KOPT-K1 (cell line): ENCODE results near the gene LRRC27.
"Not testable (repeated sequence)": the region's sequence is repeated elsewhere in the genome, so short reads cannot be mapped to it uniquely, and the experiment has no call there.

ENCODE experiments used
- H3K27ac ChIP-seq: fragments of 200-600 bp; sonication (generic); 2 replicates; pipeline ENCODE4 v1.5.1; 2016; ENCODE audit warnings: antibody characterized with exemption, mild to moderate bottlenecking, low read depth, low read length; ENCODE audit not compliant: poor library complexity, severe bottlenecking
- H3K36me3 ChIP-seq: fragments of 200-600 bp; sonication (generic); 2 replicates; pipeline ENCODE4 v1.5.1; 2017; ENCODE audit warnings: antibody characterized with exemption, mild to moderate bottlenecking, low read length, moderate library complexity; ENCODE audit not compliant: insufficient read depth
- H3K9me3 ChIP-seq: fragments of 200-600 bp; sonication (generic); 2 replicates; pipeline ENCODE4 v1.5.1; 2017; ENCODE audit warnings: antibody characterized with exemption, low read length, mild to moderate bottlenecking; ENCODE audit not compliant: insufficient read depth, poor library complexity, severe bottlenecking

Gene LRRC27

GRCh38 chr10:132375116-132375794, 43.3 kb downstream of the LRRC27 start:
- H3K36me3 ChIP-seq: no peaks in the 10 kb centered on the region
- H3K27ac ChIP-seq: no peak overlapping the region
- H3K9me3 ChIP-seq: no peaks in the 10 kb centered on the region

GRCh38 chr10:132375795-132376297, 43.9 kb downstream of the LRRC27 start:
- no peaks in the 10 kb centered on the region for H3K9me3 ChIP-seq
- no peak overlapping the region for H3K27ac ChIP-seq
- no peaks in the 10 kb centered on the region for H3K36me3 ChIP-seq

GRCh38 chr10:132376394-132376851, 44.4 kb downstream of the LRRC27 start:
- H3K27ac ChIP-seq: no peak overlapping the region
- no peaks in the 10 kb centered on the region for H3K9me3 ChIP-seq
- no peaks in the 10 kb centered on the region for H3K36me3 ChIP-seq

GRCh38 chr10:132377326-132377725, 45.3 kb downstream of the LRRC27 start:
- H3K9me3 ChIP-seq: no peaks in the 10 kb centered on the region
- H3K27ac ChIP-seq: no peak overlapping the region

GRCh38 chr10:132379026-132379425, 47.0 kb downstream of the LRRC27 start:
- not testable (repeated sequence) for H3K27ac ChIP-seq, H3K36me3 ChIP-seq, H3K9me3 ChIP-seq

More at GRCh38 chr10:132377326-132377725, 45.3 kb downstream of the LRRC27 start:
- H3K36me3 ChIP-seq: no peaks in the 10 kb centered on the region

GRCh38 chr10:132380986-132381385, 49.0 kb downstream of the LRRC27 start:
- not testable (repeated sequence) for H3K27ac ChIP-seq, H3K36me3 ChIP-seq, H3K9me3 ChIP-seq

- no peaks in the 10 kb centered on the region for H3K9me3 ChIP-seq
- no peaks in the 10 kb centered on the region for H3K36me3 ChIP-seq
- no peak overlapping the region for H3K27ac ChIP-seq
Observed at GRCh38 chr10:132381741-132382140, 49.7 kb downstream of the LRRC27 start.

- no peaks in the 10 kb centered on the region for H3K9me3 ChIP-seq
- no peak overlapping the region for H3K27ac ChIP-seq
- no peaks in the 10 kb centered on the region for H3K36me3 ChIP-seq
Observed at GRCh38 chr10:132382231-132382922, 50.4 kb downstream of the LRRC27 start.

- Histone ChIP-seq H3K27ac (no peak overlapping the region), H3K36me3 (no peaks in the 10 kb centered on the region)
Observed at GRCh38 chr10:132383101-132383500, 51.1 kb downstream of the LRRC27 start.

GRCh38 chr10:132383751-132384196, 51.8 kb downstream of the LRRC27 start:
- Histone ChIP-seq H3K36me3 (no peaks in the 10 kb centered on the region), H3K9me3 (no peaks in the 10 kb centered on the region), H3K27ac (no peak overlapping the region)

More at GRCh38 chr10:132383101-132383500, 51.1 kb downstream of the LRRC27 start:
- H3K9me3 ChIP-seq: no peaks in the 10 kb centered on the region

- Histone ChIP-seq H3K36me3 (no peaks in the 10 kb centered on the region), H3K27ac (peak overlapping the region; percentile 24), H3K9me3 (no peaks in the 10 kb centered on the region)
Observed at GRCh38 chr10:132384618-132385388, 52.8 kb downstream of the LRRC27 start.

- H3K36me3 ChIP-seq: no peaks in the 10 kb centered on the region
- peak overlapping the region; percentile 24 for H3K27ac ChIP-seq
- no peaks in the 10 kb centered on the region for H3K9me3 ChIP-seq
Observed at GRCh38 chr10:132385389-132385667, 53.3 kb downstream of the LRRC27 start.

GRCh38 chr10:132385721-132386418, 53.9 kb downstream of the LRRC27 start:
- Histone ChIP-seq H3K36me3 (no peaks in the 10 kb centered on the region), H3K27ac (peak overlapping the region; percentile 24), H3K9me3 (no peaks in the 10 kb centered on the region)

- Histone ChIP-seq H3K27ac (no peak overlapping the region), H3K9me3 (no peaks in the 10 kb centered on the region), H3K36me3 (no peaks in the 10 kb centered on the region)
Observed at GRCh38 chr10:132386419-132386831, 54.4 kb downstream of the LRRC27 start.

- H3K36me3 ChIP-seq, H3K27ac ChIP-seq, H3K9me3 ChIP-seq: not testable (repeated sequence)
Observed at GRCh38 chr10:132386896-132387295, 54.9 kb downstream of the LRRC27 start.
